ENCODE measurements around the gene ITPKC. TPM values are rescaled to one million over a fixed set of nuclear protein-coding genes. Genes with fewer than 3 reads are reported as not detected.

Gene ITPKC
- total RNA-seq, 1 donor from 2014 or later, result 4.7 TPM

DNA sequence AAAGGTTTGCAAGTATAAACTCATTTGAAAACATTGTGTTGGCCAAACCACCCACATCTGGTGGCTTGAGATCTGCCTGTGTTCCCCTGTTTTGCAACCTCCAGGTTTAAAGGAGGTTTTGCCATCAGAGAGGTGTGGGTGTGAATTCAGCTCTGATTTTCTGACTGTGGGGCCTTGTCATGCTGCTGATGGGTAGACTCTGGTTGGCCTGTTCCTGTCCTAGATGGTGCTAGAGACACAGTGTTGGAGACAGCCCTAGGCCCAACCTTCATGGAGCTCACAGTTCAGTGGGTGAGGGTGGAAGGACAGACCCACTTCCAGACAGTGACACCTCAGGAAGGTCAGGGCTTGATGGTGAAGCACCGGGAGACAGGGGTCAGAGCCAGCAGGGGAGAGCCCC, 68.6 kb downstream of the ITPKC start:
- intact Hi-C loops (cut with micrococcal nuclease), result no loop called here

- intact Hi-C loops (cut with micrococcal nuclease), result no loop called here
Observed at GRCh38 chr19:40786060-40787037, 69.4 kb downstream of the ITPKC start.

Other genes with a start within 250 kb of the ITPKC start
- gene SHKBP1, start 140.2 kb upstream of the ITPKC start, total RNA-seq, result 141 and 150 TPM in 2 replicates
- gene LTBP4, start 115.7 kb upstream of the ITPKC start, total RNA-seq, result 52.0 and 62.1 TPM in 2 replicates
- gene NUMBL, start 26.5 kb upstream of the ITPKC start, total RNA-seq, result 7.5 and 9.0 TPM in 2 replicates
- gene COQ8B, start 226 bp upstream of the ITPKC start, total RNA-seq, result 27.1 and 30.6 TPM in 2 replicates
- 16.6 and 17.0 TPM in 2 replicates for gene ACTMAP, start 33.4 kb downstream of the ITPKC start, total RNA-seq
- gene SNRPA, start 34.1 kb downstream of the ITPKC start, total RNA-seq, result 163 TPM in 2 replicates
- gene MIA, start 58.4 kb downstream of the ITPKC start, total RNA-seq, result 0.57 and 0.59 TPM in 2 replicates
- 42.3 and 45.6 TPM in 2 replicates for gene RAB4B, start 61.1 kb downstream of the ITPKC start, total RNA-seq
- gene EGLN2, start 82.1 kb downstream of the ITPKC start, total RNA-seq, result 106 and 118 TPM in 2 replicates
- not detected in 2 replicates for gene CYP2A6, start 133.3 kb downstream of the ITPKC start, total RNA-seq
- gene CYP2A7, start 165.1 kb downstream of the ITPKC start, total RNA-seq, result not detected in 2 replicates